ENCODE results near the gene CSTF3. TPM values are rescaled to one million over a fixed set of nuclear protein-coding genes. Genes with fewer than 3 reads are reported as not detected.

Gene CSTF3
- polyA plus RNA-seq, 2 donors: 14.8 to 30.4 TPM

DNA sequence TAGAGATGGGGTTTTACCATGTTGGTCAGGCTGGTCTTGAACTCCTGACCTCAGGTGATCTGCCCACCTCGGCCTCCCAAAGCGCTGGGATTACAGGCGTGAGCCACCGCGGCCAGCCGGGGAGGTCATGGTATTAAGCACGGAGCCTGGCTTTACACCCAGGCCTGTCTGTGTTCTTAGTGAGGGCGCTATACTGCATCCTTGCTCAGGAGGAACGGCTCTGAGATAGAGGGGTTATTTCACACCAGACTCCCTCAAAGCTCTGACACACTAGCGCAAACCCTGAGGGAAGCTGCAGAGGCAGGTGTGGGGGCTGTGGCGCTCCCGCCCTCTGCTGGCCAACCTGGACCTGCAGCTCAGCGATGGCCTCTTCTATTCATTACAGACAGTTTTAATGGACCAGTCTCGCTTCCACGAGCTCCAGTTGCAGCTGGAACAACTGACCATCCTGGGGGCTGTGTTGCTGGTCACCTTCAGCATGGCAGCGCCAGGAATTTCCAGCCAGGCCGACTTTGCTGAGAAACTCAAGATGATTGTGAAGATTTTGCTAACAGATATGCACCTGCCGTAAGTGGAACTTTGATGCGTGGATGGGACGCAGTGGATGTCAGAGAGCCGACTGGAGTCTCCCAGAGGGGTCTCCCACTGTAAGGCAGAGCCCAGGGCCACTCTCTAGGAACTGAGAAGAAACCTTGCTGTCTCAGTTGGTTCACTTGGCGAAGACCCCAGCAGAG is 95.7 kb downstream of the CSTF3 start:
- Histone ChIP-seq H3K27me3 (ENCODE audit: control insufficient read depth in 1 of 2, insufficient read depth in 2 of 2, low read length in 2 of 2) (no peaks in the 10 kb centered on the region), H3K4me1 (ENCODE audit: control insufficient read depth in 2 of 2, insufficient read depth in 2 of 2, low read length in 1 of 2) (peaks cover 0 to 7% of the 10 kb centered on the region in 2 donors), H3K4me3 (ENCODE audit: low read depth in 1 of 2, low read length in 2 of 2) (no peak overlapping the region), H3K36me3 (ENCODE audit: control insufficient read depth in 2 of 2, insufficient read depth in 2 of 2, low read length in 1 of 2) (peaks cover 4 to 20% of the 10 kb centered on the region in 2 donors), H3K9me3 (ENCODE audit: control insufficient read depth in 2 of 2, insufficient read depth in 1 of 2, low read depth in 1 of 2, low read length in 1 of 2) (no peaks in the 10 kb centered on the region), H3K27ac (ENCODE audit: low read depth in 2 of 2, low read length in 1 of 2) (no peak overlapping the region)
- 63 to 67% methylated on average over 22 of the region's 22 CpGs for WGBS, 2 donors

DNA sequence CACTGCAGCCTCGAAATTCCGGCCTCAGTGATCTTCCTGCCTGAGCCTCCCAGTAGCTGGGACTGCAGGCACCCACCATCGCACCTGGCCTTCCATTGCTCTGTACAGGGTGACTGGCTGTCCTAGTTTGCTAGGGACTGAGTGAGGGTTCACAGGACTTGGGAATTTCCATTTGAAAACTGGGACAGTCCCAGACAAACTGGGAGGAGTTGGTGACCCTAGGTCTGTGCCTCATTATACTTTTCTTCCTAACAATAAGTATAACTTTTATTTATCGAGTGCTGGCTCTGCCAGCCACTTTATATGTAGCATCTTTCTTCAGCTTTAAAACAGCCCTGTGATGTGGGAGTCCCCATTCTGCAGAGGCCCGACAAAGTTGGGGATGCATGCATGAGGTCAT is 96.4 kb downstream of the CSTF3 start:
- Histone ChIP-seq H3K4me1 (ENCODE audit: control insufficient read depth in 2 of 2, insufficient read depth in 2 of 2, low read length in 1 of 2) (peaks cover 0 to 10% of the 10 kb centered on the region in 2 donors), H3K9me3 (ENCODE audit: control insufficient read depth in 2 of 2, insufficient read depth in 1 of 2, low read depth in 1 of 2, low read length in 1 of 2) (no peaks in the 10 kb centered on the region), H3K27ac (ENCODE audit: low read depth in 2 of 2, low read length in 1 of 2) (peak overlapping the region in 1 of 2 donors; percentile 70), H3K4me3 (ENCODE audit: low read depth in 1 of 2, low read length in 2 of 2) (no peak overlapping the region), H3K36me3 (ENCODE audit: control insufficient read depth in 2 of 2, insufficient read depth in 2 of 2, low read length in 1 of 2) (peaks cover 4 to 20% of the 10 kb centered on the region in 2 donors), H3K27me3 (ENCODE audit: control insufficient read depth in 1 of 2, insufficient read depth in 2 of 2, low read length in 2 of 2) (no peaks in the 10 kb centered on the region)
- WGBS, 2 donors: 80 to 84% methylated on average over 5 of the region's 5 CpGs

DNA sequence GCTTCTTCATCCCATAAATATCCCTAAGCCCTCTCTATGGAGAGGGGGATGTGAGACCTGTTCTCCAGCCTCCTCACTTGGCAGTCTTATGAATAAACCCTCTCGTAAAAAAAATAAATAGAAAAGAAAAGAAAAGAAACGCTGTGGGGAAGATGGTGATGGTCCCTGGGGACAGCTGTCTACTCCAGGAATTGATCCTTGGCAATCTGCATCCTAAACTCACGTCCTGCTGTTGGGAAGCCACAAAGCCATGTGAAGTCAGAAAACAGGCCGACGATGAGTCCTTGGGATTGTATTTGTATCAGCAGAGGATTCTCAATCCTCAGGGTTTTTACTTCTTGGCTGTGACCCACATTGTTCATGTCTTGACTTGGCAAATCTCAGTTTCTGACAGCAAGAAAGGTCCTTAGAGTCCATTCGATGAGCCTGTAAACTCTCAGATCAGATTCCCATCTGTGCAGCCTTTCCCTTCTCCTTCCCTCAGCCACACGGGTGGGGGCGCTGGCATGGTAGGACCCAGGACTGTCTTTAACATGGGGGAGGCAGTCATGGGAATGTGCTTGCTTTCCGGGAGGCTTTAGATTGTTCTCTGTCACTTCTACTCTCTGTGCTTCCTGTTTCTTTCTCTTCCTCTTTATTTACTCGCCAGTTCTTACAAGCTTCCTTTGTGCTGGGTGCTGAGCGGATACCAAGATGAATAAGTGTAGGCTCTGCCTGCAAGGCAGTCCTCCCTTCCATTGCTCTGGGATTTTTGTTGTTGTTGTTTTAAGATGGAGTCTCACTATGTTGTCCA is 97.1 kb downstream of the CSTF3 start:
- peak overlapping the region; percentile 70 to 83 for H3K27ac ChIP-seq (ENCODE audit: low read depth in 2 of 2, low read length in 1 of 2)
- peaks cover 4 to 20% of the 10 kb centered on the region in 2 donors for H3K36me3 ChIP-seq (ENCODE audit: control insufficient read depth in 2 of 2, insufficient read depth in 2 of 2, low read length in 1 of 2)
- H3K4me1 ChIP-seq (ENCODE audit: control insufficient read depth in 2 of 2, insufficient read depth in 2 of 2, low read length in 1 of 2): peaks cover 0 to 10% of the 10 kb centered on the region in 2 donors
- no peak overlapping the region for H3K4me3 ChIP-seq (ENCODE audit: low read depth in 1 of 2, low read length in 2 of 2)
- H3K27me3 ChIP-seq (ENCODE audit: control insufficient read depth in 1 of 2, insufficient read depth in 2 of 2, low read length in 2 of 2): no peaks in the 10 kb centered on the region
- WGBS, 2 donors: 29 to 43% methylated on average over 11 of the region's 11 CpGs
- no peaks in the 10 kb centered on the region for H3K9me3 ChIP-seq (ENCODE audit: control insufficient read depth in 2 of 2, insufficient read depth in 1 of 2, low read depth in 1 of 2, low read length in 1 of 2)

GRCh38 chr11:33063326-33063881 is 97.9 kb downstream of the CSTF3 start:
- no peaks in the 10 kb centered on the region for H3K9me3 ChIP-seq (ENCODE audit: control insufficient read depth in 2 of 2, insufficient read depth in 1 of 2, low read depth in 1 of 2, low read length in 1 of 2)
- peak overlapping the region in 1 of 2 donors; percentile 83 for H3K27ac ChIP-seq (ENCODE audit: low read depth in 2 of 2, low read length in 1 of 2)
- WGBS, 2 donors: 36 to 56% methylated on average over 3 of the region's 3 CpGs
- H3K27me3 ChIP-seq (ENCODE audit: control insufficient read depth in 1 of 2, insufficient read depth in 2 of 2, low read length in 2 of 2): no peaks in the 10 kb centered on the region
- peaks cover 4 to 14% of the 10 kb centered on the region in 2 donors for H3K36me3 ChIP-seq (ENCODE audit: control insufficient read depth in 2 of 2, insufficient read depth in 2 of 2, low read length in 1 of 2)
- H3K4me3 ChIP-seq (ENCODE audit: low read depth in 1 of 2, low read length in 2 of 2): no peak overlapping the region
- H3K4me1 ChIP-seq (ENCODE audit: control insufficient read depth in 2 of 2, insufficient read depth in 2 of 2, low read length in 1 of 2): peaks cover 0 to 10% of the 10 kb centered on the region in 2 donors

DNA sequence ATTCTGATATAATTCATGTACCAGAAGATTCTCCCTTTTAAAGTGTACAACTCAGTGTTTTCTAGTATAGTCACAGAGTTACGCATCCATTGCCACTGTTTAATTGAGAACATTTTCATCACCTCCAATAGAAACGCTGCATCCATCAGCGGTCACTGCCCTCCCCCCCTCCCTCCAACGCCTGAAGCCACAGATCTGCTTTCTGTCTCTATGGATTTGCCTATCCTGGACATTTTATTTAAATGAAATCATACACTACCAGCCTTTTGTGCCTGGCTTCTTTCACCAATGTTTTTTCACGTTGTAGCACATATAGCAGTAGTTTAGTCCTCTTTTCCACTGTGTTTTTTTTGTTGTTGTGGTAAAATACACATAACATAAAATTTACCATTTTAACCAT is 99.1 kb downstream of the CSTF3 start:
- WGBS, 2 donors: 60 to 64% methylated on average over 5 of the region's 5 CpGs
- H3K9me3 ChIP-seq (ENCODE audit: control insufficient read depth in 2 of 2, insufficient read depth in 1 of 2, low read depth in 1 of 2, low read length in 1 of 2): no peaks in the 10 kb centered on the region
- H3K4me3 ChIP-seq (ENCODE audit: low read depth in 1 of 2, low read length in 2 of 2): no peak overlapping the region
- H3K27me3 ChIP-seq (ENCODE audit: control insufficient read depth in 1 of 2, insufficient read depth in 2 of 2, low read length in 2 of 2): no peaks in the 10 kb centered on the region
- no peak overlapping the region for H3K27ac ChIP-seq (ENCODE audit: low read depth in 2 of 2, low read length in 1 of 2)
- H3K4me1 ChIP-seq (ENCODE audit: control insufficient read depth in 2 of 2, insufficient read depth in 2 of 2, low read length in 1 of 2): peaks cover 0 to 7% of the 10 kb centered on the region in 2 donors
- peaks cover 0 to 7% of the 10 kb centered on the region in 2 donors for H3K36me3 ChIP-seq (ENCODE audit: control insufficient read depth in 2 of 2, insufficient read depth in 2 of 2, low read length in 1 of 2)

- Histone ChIP-seq H3K4me1 (ENCODE audit: control insufficient read depth in 2 of 2, insufficient read depth in 2 of 2, low read length in 1 of 2) (peaks cover 0 to 7% of the 10 kb centered on the region in 2 donors), H3K27me3 (ENCODE audit: control insufficient read depth in 1 of 2, insufficient read depth in 2 of 2, low read length in 2 of 2) (no peaks in the 10 kb centered on the region), H3K9me3 (ENCODE audit: control insufficient read depth in 2 of 2, insufficient read depth in 1 of 2, low read depth in 1 of 2, low read length in 1 of 2) (no peaks in the 10 kb centered on the region), H3K27ac (ENCODE audit: low read depth in 2 of 2, low read length in 1 of 2) (peak overlapping the region in 1 of 2 donors; percentile 77), H3K4me3 (ENCODE audit: low read depth in 1 of 2, low read length in 2 of 2) (no peak overlapping the region), H3K36me3 (ENCODE audit: control insufficient read depth in 2 of 2, insufficient read depth in 2 of 2, low read length in 1 of 2) (no peaks in the 10 kb centered on the region)
- WGBS, 2 donors: 90 to 93% methylated on average over 3 of the region's 3 CpGs
Observed at GRCh38 chr11:33060271-33060670, 101.0 kb downstream of the CSTF3 start.

- H3K9me3 ChIP-seq (ENCODE audit: control insufficient read depth in 2 of 2, insufficient read depth in 1 of 2, low read depth in 1 of 2, low read length in 1 of 2): no peaks in the 10 kb centered on the region
- peaks cover 0 to 5% of the 10 kb centered on the region in 2 donors for H3K4me1 ChIP-seq (ENCODE audit: control insufficient read depth in 2 of 2, insufficient read depth in 2 of 2, low read length in 1 of 2)
- 59 to 69% methylated on average over 5 of the region's 5 CpGs for WGBS, 2 donors
- no peak overlapping the region for H3K27ac ChIP-seq (ENCODE audit: low read depth in 2 of 2, low read length in 1 of 2)
- no peak overlapping the region for H3K4me3 ChIP-seq (ENCODE audit: low read depth in 1 of 2, low read length in 2 of 2)
- H3K27me3 ChIP-seq (ENCODE audit: control insufficient read depth in 1 of 2, insufficient read depth in 2 of 2, low read length in 2 of 2): no peaks in the 10 kb centered on the region
- H3K36me3 ChIP-seq (ENCODE audit: control insufficient read depth in 2 of 2, insufficient read depth in 2 of 2, low read length in 1 of 2): peaks cover 0 to 2% of the 10 kb centered on the region in 2 donors
Observed at GRCh38 chr11:33059331-33060007, 101.8 kb downstream of the CSTF3 start.

GRCh38 chr11:33057284-33057683 is 104.0 kb downstream of the CSTF3 start:
- peaks cover 0 to 2% of the 10 kb centered on the region in 2 donors for H3K36me3 ChIP-seq (ENCODE audit: control insufficient read depth in 2 of 2, insufficient read depth in 2 of 2, low read length in 1 of 2)
- H3K9me3 ChIP-seq (ENCODE audit: control insufficient read depth in 2 of 2, insufficient read depth in 1 of 2, low read depth in 1 of 2, low read length in 1 of 2): no peaks in the 10 kb centered on the region
- H3K27ac ChIP-seq (ENCODE audit: low read depth in 2 of 2, low read length in 1 of 2): no peak overlapping the region
- H3K4me3 ChIP-seq (ENCODE audit: low read depth in 1 of 2, low read length in 2 of 2): no peak overlapping the region
- peaks cover 0 to 3% of the 10 kb centered on the region in 2 donors for H3K4me1 ChIP-seq (ENCODE audit: control insufficient read depth in 2 of 2, insufficient read depth in 2 of 2, low read length in 1 of 2)
- WGBS, 2 donors: 68 to 82% methylated on average over 1 of the region's 1 CpG
- no peaks in the 10 kb centered on the region for H3K27me3 ChIP-seq (ENCODE audit: control insufficient read depth in 1 of 2, insufficient read depth in 2 of 2, low read length in 2 of 2)

- no peaks in the 10 kb centered on the region for H3K27me3 ChIP-seq (ENCODE audit: control insufficient read depth in 1 of 2, insufficient read depth in 2 of 2, low read length in 2 of 2)
- H3K36me3 ChIP-seq (ENCODE audit: control insufficient read depth in 2 of 2, insufficient read depth in 2 of 2, low read length in 1 of 2): peaks cover 0 to 2% of the 10 kb centered on the region in 2 donors
- H3K27ac ChIP-seq (ENCODE audit: low read depth in 2 of 2, low read length in 1 of 2): no peak overlapping the region
- H3K4me1 ChIP-seq (ENCODE audit: control insufficient read depth in 2 of 2, insufficient read depth in 2 of 2, low read length in 1 of 2): peaks cover 0 to 3% of the 10 kb centered on the region in 2 donors
- H3K4me3 ChIP-seq (ENCODE audit: low read depth in 1 of 2, low read length in 2 of 2): no peak overlapping the region
- H3K9me3 ChIP-seq (ENCODE audit: control insufficient read depth in 2 of 2, insufficient read depth in 1 of 2, low read depth in 1 of 2, low read length in 1 of 2): no peaks in the 10 kb centered on the region
Observed at GRCh38 chr11:33055375-33055774, 105.9 kb downstream of the CSTF3 start.

All from esophagus (tissue), 2 donors.